Ovary (tissue), 3 donors: ENCODE results near the gene OTC.

Source experiments
- CTCF ChIP-seq, 3 donors: fragments of 450-650 bp in 2 of 3; fragments of 200-600 bp in 1 of 3; IDR thresholded peaks; one replicate each; pipeline versions ENCODE4 v1.5.1 to v1.8.0; 2016 to 2022; ENCODE audit warnings: antibody characterized with exemption in 3 of 3, mild to moderate bottlenecking in 1 of 3
- EP300 ChIP-seq: sonication (generic); formaldehyde crosslinking; IDR thresholded peaks from one replicate; pipeline ENCODE4 v1.6.1; 2017; ENCODE audit warnings: antibody characterized with exemption
- donor health status: DM: no; HTN: no; CAD: no.

DNA sequence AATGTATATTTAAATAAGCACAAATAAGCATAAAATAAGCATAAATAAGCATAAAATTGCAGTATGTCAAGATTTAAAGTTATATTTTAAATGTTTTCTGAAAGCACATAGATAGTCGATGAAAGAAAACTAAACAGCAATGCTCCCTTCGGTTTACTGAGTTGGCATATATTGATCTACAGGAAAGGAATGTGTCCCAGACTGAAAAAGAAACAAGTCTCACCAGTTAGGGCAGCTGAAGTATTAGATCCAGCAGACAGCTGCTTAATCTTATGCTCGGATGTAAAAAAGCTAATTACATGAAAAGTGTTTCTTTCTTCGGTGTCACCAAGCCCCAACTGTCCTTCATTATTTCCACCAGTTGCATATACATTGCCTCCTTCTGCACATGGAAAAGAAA, 33.8 kb upstream of the OTC start:
- TF ChIP-seq EP300 (no peak), CTCF (IDR thresholded peaks at IDR 0.05) (no peak)
